ENCODE measurements around the gene DDX27.

DDX27 gene

GRCh38 chr20:49278036-49278817, 59.0 kb downstream of the DDX27 start, which contains the start of gene ZNFX1:
Gene ZNFX1 (minus strand): TSS chr20:49278057. CDS start chr20:49275839, 2,218 bp downstream.
- ATAC-seq (peak; percentile 81), DNase-seq (peak; percentile 99)

- ATAC-seq = no peak
- no peak for DNase-seq
These were observed 59.8 kb downstream of the DDX27 start for GRCh38 chr20:49278818-49279676.

GRCh38 chr20:49279677-49280462, 60.7 kb downstream of the DDX27 start:
- DNase-seq (no peak), ATAC-seq (no peak)

DNA sequence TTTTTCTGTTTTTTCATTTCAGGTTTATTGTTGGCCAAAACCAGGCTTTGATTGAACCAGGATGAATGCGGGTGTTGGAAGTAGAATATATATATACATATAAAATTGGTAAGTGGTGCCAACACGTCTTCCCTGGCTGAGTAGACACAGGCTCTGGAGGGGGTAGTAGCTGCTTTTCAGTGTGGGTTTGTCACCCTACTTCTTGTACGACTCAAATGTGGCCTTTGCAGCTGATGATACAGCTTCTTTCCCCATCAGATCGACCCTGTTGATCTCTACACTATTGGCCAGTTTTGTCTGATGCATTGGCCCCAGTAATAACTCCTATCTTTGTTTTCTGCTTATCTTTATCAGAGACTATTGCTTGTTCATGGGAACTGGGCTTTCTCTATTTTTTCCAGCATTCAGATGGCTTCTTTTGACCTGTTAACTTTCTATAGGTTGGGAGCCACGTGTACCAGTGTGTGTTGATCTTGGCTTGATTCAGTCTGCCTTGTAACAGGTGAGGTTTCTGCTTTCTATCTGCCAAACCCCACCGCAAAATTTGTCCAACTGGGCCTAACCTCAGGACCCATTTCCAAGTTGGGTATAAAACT, 61.3 kb downstream of the DDX27 start:
- ATAC-seq (no peak), DNase-seq (no peak)

DNA sequence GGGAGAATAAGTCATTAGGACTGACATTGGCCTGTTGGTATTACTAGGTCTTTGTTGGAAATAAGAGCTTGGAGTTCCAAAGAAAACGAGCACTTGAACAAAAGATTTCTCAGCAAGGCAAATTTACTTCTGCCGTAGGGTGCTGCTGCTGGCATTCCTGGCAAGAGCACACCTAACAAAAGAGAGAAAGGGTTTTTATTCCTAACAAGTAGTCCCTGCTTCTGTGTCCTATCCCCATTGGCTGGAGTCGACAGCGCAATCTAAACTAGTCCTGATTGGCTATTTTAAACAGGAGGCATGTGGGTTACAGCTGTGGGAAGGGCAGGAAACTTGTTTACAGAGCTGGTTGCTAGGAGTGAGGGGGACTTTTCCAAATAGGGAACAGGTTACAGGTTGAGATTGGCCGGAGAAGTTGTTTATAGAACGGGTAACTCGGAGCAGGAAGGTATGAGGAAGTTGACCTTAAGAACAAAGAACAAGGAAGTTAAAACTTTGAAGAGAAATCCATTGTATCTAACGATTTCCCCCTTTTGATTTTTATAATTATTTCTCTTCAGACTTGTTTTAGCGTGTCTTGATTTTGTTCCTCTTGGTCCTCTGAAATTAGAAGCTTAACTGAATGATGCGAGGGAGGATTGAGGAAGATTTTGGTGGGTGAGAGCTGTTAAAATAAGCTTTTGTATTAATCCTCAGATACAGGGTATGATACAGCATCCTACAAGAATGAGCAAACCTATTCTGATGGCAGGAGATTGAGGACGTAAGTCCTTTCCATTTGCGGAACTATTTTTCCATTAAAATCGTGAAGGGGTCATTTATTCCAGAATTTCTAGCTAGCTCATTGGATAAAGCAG, 62.1 kb downstream of the DDX27 start:
- DNase-seq = no peak

GRCh38 chr20:49281913-49282467, 62.8 kb downstream of the DDX27 start:
- no peak for DNase-seq
- ATAC-seq = no peak

More for the DNA sequence above, 62.1 kb downstream of the DDX27 start:
- no peak for ATAC-seq

- ATAC-seq (no peak), DNase-seq (no peak)
These were observed 63.5 kb downstream of the DDX27 start for GRCh38 chr20:49282584-49283171.

- ATAC-seq (no peak), DNase-seq (no peak)
These were observed 64.0 kb downstream of the DDX27 start for GRCh38 chr20:49283176-49283702.

DNA sequence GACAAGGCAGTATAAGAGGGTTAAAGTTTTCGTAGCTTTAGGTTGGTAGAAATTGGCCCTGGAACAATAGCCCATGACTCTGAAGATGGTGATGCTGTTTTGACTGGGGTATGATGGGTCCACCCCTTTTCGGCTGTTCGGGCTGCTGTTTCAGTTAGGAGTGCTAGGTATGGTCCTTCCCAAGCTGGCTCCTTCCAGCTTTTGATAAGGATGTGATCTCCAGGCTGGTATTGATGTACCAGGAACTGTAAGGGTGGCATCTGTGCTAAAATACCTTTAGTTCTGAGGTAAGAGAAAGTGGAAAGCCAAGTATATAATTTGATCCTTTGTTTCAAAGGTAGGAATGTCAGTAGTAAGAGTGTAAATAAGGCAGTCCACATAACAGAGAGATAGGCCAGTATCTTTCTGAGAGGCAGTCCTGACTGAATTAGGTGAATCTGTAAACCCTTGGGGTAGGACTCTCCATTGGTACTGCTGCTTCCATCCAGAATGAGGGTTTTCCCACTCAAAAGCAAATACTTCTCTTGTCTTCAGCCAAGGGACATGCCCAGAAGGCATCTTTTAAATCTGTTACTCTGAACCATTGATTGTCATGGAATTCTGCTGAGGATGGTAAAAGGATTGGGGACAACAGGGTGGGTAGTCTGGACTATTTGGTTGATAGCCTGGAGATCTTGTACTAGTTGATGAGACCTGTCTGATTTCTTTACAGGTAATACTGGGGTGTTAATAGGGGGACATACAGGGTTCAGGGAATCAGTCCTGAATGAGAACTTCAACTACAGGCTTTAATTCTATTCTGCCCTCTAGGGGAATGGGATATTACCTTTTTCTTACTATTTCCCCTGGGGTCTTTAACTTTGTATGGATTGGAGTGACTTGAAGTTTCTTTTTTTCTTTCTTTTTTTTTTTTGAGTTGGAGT, 64.7 kb downstream of the DDX27 start:
- ATAC-seq (no peak), DNase-seq (no peak)

GRCh38 chr20:49284818-49285217, 65.6 kb downstream of the DDX27 start:
- DNase-seq (no peak), ATAC-seq (no peak)

- ATAC-seq (no peak), DNase-seq (no peak)
These were observed 66.0 kb downstream of the DDX27 start for GRCh38 chr20:49285233-49285668.

DNA sequence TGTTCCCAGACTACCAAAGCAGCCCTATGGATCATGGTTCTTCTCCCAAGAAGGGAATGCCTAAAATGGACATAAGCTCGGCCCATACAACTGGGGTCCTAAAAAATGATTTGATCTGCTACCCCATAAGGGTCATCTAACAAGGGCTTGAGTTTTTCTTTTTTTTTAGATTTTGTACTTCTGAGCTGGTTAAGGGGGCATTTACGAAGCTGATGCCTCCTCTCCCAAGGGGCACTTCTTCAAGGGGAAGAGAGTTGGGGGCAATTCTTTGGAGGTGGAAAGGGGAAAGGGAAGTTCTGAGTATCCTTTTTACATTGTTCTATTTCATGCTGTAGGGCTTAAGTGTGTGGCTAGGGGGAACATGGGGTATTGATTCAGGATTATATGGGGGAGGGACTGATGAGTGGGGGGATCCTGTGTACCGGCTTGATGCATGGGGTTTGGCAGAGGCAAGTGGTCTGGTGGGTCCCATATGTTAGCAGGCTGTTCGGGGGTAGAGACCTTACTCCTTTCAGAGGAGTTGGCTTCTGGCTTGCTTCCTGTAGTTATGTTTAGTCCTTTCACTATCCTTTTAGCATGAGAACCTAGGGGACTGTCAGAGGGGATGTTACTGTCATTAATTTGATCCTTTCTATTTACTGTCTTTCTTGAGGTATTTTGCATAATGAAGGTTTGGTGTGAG, 66.7 kb downstream of the DDX27 start:
- no peak for DNase-seq
- no peak for ATAC-seq

DNA sequence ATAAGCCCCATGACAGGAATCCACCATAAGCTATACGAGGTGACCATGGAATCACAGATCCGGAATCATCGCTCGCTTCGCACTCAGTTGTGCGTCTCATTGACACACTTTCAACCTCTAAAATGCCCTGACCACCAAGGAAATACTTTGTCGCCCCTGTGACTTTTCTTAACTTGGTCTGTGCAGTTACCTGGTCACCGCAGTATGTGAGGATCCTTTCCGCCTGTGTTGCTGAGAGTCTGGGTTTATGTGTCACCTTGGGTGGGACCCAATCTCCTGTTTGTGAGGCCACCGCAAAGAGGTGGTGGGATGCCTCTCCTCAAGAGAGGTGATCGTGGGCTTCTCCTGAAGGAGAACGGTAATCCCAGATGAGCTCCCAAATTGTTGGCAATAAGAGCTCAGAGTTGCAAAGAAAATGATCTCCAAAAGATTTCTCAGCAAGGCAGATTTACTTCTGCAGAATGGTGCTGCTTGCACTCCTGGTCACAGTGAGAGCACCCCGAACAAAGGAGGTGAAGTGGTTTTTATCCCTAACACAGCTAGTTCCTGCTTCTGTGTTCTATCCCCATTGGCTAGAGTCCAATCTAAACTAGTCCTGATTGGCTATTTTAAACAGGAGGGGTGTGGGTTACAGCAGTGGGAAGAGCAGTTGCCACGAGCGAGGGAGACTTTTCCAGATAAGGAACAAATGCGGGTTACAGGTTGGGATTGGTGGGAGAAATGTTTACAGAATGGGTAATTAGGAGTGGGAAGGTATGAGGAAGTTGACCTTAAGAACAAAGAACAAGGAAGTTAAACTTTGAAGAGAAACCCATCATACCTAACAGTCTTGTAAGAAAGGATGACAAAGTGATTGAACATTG, 67.7 kb downstream of the DDX27 start:
- DNase-seq (no peak), ATAC-seq (no peak)

GRCh38 chr20:49287555-49288249, 68.5 kb downstream of the DDX27 start:
- ATAC-seq (no peak), DNase-seq (no peak)

- DNase-seq = no peak
- no peak for ATAC-seq
These were observed 69.1 kb downstream of the DDX27 start for GRCh38 chr20:49288250-49288751.
